GM18507 (cell line): ENCODE data around the gene YPEL1.
"Not testable (repeated sequence)": the region's sequence is repeated elsewhere in the genome, so short reads cannot be mapped to it uniquely, and the experiment has no call there.

ENCODE experiments used
- DNase-seq: peaks from one replicate; pipeline ENCODE4 v3.0.0; 2011; ENCODE audit warnings: low read depth; ENCODE audit not compliant: insufficient read length; ENCODE audit errors: extremely low spot score
- FAIRE-seq: peaks from 2 replicates; lab custom pipeline; 2011; peaks lifted over from hg19 to GRCh38; lab: Jason Lieb, UNC

YPEL1 gene

DNA sequence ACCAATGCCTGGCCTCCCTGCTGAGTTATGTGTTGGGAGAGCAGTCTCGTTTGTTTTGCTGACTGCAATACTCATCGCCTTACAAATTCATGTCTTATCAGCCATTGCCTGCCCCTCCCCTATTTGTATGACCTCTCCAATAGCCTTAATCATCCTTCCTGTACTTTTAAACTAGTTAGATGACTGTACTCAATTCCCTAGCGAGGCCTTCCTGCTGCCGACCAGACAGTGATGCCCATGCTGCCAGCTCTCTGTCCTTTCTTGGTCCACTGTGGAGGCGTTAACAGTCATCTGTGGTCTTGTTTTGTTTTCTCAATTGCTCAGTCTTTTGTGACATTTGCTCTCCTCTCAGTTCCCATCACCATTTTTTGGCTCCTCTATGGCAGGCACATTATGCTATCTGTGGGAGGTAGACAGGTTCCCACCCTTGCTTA is 20.3 kb upstream of the YPEL1 start:
- DNase-seq (no peak), FAIRE-seq (peak; percentile 46)

DNA sequence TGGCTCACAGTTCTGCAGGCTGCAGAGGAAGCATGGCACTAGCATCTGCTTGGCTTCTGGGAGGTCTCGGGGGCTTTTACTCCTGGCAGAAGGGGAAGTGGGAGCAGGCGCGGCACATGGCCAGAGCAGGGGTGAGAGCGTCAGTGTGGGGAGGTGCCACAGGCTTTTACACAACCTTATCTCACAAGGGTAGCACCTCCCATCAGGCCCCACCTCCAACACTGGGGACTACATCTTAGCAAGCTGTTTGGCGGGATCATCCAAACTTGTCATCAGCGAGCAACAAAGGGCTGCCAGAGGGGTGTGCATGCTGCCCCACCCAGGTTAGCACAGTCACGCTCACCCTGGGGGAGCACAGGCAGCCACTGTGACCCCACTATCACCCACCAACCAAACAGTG is 18.9 kb upstream of the YPEL1 start:
- DNase-seq (no peak), FAIRE-seq (no peak)

GRCh38 chr22:21753374-21754111 is 17.9 kb upstream of the YPEL1 start:
- no peak for DNase-seq
- FAIRE-seq: no peak

- DNase-seq (no peak), FAIRE-seq (no peak)
These were observed 16.7 kb upstream of the YPEL1 start for GRCh38 chr22:21752276-21752675.

- DNase-seq: no peak
- FAIRE-seq: no peak
These were observed 10.4 kb upstream of the YPEL1 start for GRCh38 chr22:21745948-21746347.

DNA sequence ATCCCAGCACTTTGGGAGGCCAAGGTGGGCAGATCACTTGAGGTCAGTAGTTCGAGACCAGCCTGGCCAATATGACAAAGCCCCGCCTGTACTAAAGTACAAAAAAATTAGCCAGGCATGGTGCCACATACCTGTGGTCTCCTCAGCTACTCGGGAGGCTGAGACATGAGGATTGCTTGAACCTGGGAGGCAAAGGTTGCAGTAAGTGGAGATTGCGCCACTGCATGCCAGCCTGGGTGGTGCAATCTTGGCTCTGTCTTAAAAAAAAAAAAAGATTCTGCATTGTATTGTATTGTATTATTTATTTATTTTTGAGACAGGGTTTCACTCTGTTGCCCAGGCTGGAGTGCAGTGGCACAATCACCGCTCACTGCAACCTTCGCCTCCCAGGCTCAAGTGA is 9.3 kb upstream of the YPEL1 start:
- not testable (repeated sequence) for FAIRE-seq, DNase-seq

DNA sequence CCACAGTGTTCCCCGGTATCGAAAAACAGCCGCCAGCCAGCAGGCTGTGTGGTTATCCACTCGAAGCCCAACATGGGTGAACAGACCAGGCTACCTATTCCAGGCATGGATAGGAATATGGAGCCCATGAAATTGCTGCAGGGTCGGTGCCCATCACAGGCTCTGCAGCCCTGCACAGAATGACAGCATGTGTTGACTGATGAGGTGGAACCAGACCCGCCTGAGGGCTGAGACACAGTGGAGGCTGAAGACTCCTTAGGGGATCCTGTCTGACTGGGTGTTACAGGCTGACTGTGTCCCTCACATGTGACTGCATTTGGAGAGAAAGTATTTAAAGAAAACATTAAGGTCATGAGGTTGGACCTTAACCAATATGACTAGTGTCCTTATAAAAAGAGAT is 6.2 kb upstream of the YPEL1 start:
- DNase-seq: no peak
- FAIRE-seq: no peak

DNA sequence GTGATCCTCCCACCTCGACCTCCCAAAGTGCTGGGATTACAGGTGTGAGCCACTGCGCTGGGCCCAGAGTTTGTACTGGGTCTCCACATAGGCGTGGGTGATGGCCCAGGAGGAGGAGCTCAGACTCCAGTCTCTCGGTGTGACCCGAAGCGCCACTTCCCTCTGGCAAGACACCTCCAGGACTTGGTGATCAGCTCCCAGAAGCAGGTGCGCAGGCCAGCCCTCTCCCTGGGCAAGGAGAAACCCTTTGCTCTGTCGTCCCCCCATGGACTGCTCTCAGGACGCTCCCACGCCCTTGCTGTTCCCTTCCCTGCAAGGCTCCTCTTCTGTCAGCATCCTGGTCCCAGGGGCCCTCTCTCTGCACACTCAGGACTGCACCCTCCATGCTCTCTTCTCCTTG is 5.5 kb upstream of the YPEL1 start:
- FAIRE-seq (no peak), DNase-seq (no peak)

- no peak for FAIRE-seq
- no peak for DNase-seq
These were observed 4.3 kb upstream of the YPEL1 start for GRCh38 chr22:21739828-21740377.

DNA sequence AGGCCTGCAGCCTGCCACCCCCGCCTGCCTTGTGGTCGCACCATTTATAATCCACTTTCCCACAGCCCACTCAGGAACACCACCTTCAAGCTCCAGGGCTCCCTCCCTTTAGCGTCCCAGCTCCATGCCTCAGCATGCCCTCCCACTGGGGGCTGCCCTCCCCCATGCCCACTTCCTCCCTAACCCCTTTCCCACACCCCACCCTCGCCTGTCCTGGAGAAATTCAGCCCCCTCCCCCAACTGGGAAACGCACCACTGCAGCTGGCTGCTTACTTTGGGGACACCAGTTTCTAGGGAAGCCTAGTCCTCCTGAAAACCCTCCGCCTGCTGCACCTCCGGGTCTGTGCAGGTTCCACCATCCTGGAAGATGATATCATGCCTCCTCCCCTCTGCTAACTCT is 3.4 kb upstream of the YPEL1 start:
- DNase-seq (no peak), FAIRE-seq (no peak)

DNA sequence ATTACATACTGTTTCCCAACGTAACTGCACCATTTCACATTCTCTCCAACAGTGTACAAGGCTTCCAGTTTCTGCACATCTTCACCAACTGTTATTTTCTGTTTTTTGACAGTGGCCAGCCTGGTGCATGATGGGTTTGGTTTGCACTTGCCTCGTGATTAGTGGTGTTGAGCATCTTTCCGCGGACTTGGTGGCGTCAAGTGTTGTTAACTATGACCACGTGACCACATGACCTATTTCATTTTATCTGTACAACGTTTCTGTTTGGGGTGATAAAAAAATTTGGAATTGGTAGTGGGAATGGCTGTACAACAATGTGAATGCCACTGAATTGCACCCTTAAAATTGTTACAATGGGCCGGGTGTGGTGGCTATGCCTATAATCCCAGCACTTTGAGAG is 2.5 kb upstream of the YPEL1 start:
- no peak for DNase-seq

GRCh38 chr22:21736948-21737347 is 1.4 kb upstream of the YPEL1 start:
- DNase-seq: no peak
- no peak for FAIRE-seq

More for the DNA sequence above, 2.5 kb upstream of the YPEL1 start:
- no peak for FAIRE-seq

- DNase-seq (no peak), FAIRE-seq (no peak)
These were observed 569 bp upstream of the YPEL1 start for GRCh38 chr22:21736084-21736642.

GRCh38 chr22:21734540-21735199 is 924 bp downstream of the YPEL1 start:
- DNase-seq: no peak
- no peak for FAIRE-seq

DNA sequence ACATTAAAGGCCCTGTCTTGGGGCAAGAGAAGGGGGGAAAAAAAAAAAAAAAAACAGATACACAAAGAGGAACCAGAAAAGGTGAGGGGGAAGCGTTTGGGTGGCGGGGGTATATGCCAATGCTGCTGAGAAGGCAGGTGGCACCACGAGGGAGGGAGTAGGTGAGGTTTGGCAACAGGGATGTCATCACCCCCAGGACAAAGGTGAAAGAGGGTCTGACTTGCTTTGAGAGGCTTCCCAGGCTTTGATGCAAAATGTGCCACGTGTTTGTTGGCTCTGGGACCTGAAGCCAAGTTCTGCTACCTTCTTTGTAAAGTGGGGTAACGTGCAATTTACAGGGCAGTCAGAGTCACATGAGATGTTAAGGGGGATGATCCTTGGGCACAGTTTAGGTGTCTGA is 4.1 kb downstream of the YPEL1 start:
- DNase-seq: no peak

GRCh38 chr22:21730535-21731308 is 4.9 kb downstream of the YPEL1 start:
- no peak for DNase-seq
- FAIRE-seq: no peak

More for the DNA sequence above, 4.1 kb downstream of the YPEL1 start:
- FAIRE-seq: no peak

- DNase-seq, FAIRE-seq: not testable (repeated sequence)
These were observed 6.4 kb downstream of the YPEL1 start for GRCh38 chr22:21729184-21729583.

GRCh38 chr22:21728270-21728669 is 7.3 kb downstream of the YPEL1 start:
- DNase-seq: no peak
- no peak for FAIRE-seq

DNA sequence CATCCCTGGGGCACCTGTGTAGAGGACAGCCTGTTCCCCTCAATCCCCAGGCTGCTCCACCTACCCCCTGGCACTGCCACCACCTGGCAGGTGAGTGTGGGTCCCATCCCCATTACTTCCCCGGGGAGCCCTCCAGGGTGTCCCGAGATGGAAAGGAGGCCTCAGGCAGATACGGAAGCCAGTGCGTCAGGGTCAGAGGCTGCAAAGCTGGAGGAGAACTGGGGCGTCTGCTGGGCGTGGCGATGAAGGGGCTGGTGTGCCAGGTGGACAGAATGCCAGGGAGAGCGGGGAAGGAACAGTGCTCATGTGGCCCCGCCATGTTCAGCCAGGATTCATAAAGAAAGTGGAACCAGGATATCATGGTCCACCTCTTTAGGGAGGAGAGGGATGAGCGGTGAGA is 7.8 kb downstream of the YPEL1 start:
- DNase-seq: no peak
- no peak for FAIRE-seq

GRCh38 chr22:21727159-21727558 is 8.4 kb downstream of the YPEL1 start:
- DNase-seq: no peak
- no peak for FAIRE-seq
